Thyroid gland (tissue), 4 donors: ENCODE data around the gene KRTAP9-4.

Experiments
- CTCF ChIP-seq, 6 experiments: fragments of 200-600 bp in 3 of 6; fragments of 450-650 bp in 3 of 6; sonication (generic) in 3 of 6; IDR thresholded peaks; one replicate each; pipeline ENCODE4 v1.5.1; 2016 to 2019; ENCODE audit warnings: antibody characterized with exemption in 6 of 6, mild to moderate bottlenecking in 2 of 6, inconsistent platforms in 1 of 6, moderate library complexity in 1 of 6
- POLR2A ChIP-seq, 2 donors: fragments of 450-650 bp; IDR thresholded peaks; one replicate each; pipeline ENCODE4 v1.6.1; 2017; ENCODE audit warnings: antibody characterized with exemption in 2 of 2, mild to moderate bottlenecking in 2 of 2, moderate library complexity in 1 of 2

GRCh38 chr17:41287050-41287449 lies 37.6 kb downstream of the KRTAP9-4 start:
- TF ChIP-seq CTCF (IDR thresholded peaks at IDR 0.05) = no peak
- TF ChIP-seq POLR2A (IDR thresholded peaks at IDR 0.05) = no peak
